Vagina (tissue), 2 donors: ENCODE measurements around the gene NTRK3. TPM values are rescaled to one million over a fixed set of nuclear protein-coding genes. Genes with fewer than 3 reads are reported as not detected.

Experiments
- DNase-seq, 2 donors: peaks; one replicate each; pipeline ENCODE4 v3.0.0-alpha.2; 2017; ENCODE audit errors: extremely low spot score in 2 of 2
- H3K27ac ChIP-seq: fragments of 200-600 bp; sonication (generic); one replicate; pipeline ENCODE4 v1.5.1; 2019
- H3K27me3 ChIP-seq: fragments of 200-600 bp; sonication (generic); one replicate; pipeline ENCODE4 v1.5.1; 2019
- H3K36me3 ChIP-seq, 2 donors: fragments of 200-600 bp; sonication (generic); one replicate each; pipeline ENCODE4 v1.5.1; 2017 to 2019
- H3K4me1 ChIP-seq: fragments of 200-600 bp; sonication (generic); one replicate; pipeline ENCODE4 v1.5.1; 2019
- H3K4me3 ChIP-seq, 2 donors: fragments of 200-600 bp; sonication (generic); 1 replicate in 1 of 2; 2 replicates in 1 of 2; pipeline ENCODE4 v1.5.1; 2016 to 2019
- H3K9me3 ChIP-seq: fragments of 200-600 bp; sonication (generic); one replicate; pipeline ENCODE4 v1.5.1; 2019
- POLR2A ChIP-seq, 2 donors: fragments of 450-650 bp; IDR thresholded peaks; one replicate each; pipeline ENCODE4 v1.6.1; 2017; ENCODE audit warnings: antibody characterized with exemption in 2 of 2, mild to moderate bottlenecking in 2 of 2, moderate library complexity in 2 of 2
- POLR2AphosphoS5 ChIP-seq, 2 donors: sonication (generic); formaldehyde crosslinking; IDR thresholded peaks; one replicate each; pipeline ENCODE4 v1.9.0; 2017; ENCODE audit warnings: antibody characterized with exemption in 2 of 2, mild to moderate bottlenecking in 2 of 2, low read depth in 1 of 2; ENCODE audit not compliant: insufficient read depth in 1 of 2
- intact Hi-C: fragments of 100-400 bp; cut with DNase I; formaldehyde crosslinking; loops from one replicate; pipeline ENCODE4 v1.15.1; 2023
- total RNA-seq: library from RNA; depleted of rRNA; stranded (reverse); fragments of >200 nt; gene quantifications from one replicate; pipeline ENCODE4 v1.2.3, GENCODE V29; 2016
- TF ChIP-seq, protein P1 (sequence below), 3 experiments: fragments of 450-650 bp in 2 of 3; fragments of 200-600 bp in 1 of 3; sonication (generic) in 1 of 3; IDR thresholded peaks; one replicate each; pipeline ENCODE4 v1.5.1; 2017 to 2019; ENCODE audit warnings: antibody characterized with exemption in 3 of 3, mild to moderate bottlenecking in 2 of 3, moderate library complexity in 2 of 3

NTRK3 gene
- total RNA-seq, 1 donor from 2014 or later: 4.9 TPM

DNA sequence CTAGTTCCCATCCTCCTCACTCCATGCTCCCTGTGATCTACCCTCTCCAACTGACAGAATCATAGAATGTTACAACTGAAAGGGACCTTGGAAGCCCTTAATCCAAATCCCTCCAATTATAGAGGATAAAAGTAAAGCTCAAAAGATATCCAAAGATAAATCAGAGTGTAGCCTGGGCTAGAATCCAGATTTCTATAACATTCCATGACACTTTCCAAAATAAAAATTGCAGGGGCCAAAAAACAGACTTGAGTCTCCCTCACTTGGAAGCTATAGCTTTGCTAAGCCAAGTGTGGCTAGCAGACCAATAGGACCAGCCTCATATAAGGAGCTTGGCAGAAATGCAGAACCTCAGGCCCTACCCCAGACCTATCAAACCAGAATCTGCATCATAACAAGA, 148.1 kb downstream of the NTRK3 start:
- Histone ChIP-seq H3K9me3 (no peaks in the 10 kb centered on the region), H3K4me1 (no peaks in the 10 kb centered on the region), H3K4me3 (no peak overlapping the region), H3K36me3 (no peaks in the 10 kb centered on the region), H3K27ac (no peak overlapping the region), H3K27me3 (no peaks in the 10 kb centered on the region)
- no peak for TF ChIP-seq POLR2AphosphoS5 (IDR thresholded peaks at IDR 0.05; ENCODE audit: insufficient read depth in 1 of 2, low read depth in 1 of 2)
- TF ChIP-seq, protein P1, sequence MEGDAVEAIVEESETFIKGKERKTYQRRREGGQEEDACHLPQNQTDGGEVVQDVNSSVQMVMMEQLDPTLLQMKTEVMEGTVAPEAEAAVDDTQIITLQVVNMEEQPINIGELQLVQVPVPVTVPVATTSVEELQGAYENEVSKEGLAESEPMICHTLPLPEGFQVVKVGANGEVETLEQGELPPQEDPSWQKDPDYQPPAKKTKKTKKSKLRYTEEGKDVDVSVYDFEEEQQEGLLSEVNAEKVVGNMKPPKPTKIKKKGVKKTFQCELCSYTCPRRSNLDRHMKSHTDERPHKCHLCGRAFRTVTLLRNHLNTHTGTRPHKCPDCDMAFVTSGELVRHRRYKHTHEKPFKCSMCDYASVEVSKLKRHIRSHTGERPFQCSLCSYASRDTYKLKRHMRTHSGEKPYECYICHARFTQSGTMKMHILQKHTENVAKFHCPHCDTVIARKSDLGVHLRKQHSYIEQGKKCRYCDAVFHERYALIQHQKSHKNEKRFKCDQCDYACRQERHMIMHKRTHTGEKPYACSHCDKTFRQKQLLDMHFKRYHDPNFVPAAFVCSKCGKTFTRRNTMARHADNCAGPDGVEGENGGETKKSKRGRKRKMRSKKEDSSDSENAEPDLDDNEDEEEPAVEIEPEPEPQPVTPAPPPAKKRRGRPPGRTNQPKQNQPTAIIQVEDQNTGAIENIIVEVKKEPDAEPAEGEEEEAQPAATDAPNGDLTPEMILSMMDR (IDR thresholded peaks at IDR 0.05): no peak
- intact Hi-C loops: loop anchor here (5.0 kb wide), 1 partner anchor 1144 kb away; no protein-coding TSS in a partner anchor
- no peak for DNase-seq

DNA sequence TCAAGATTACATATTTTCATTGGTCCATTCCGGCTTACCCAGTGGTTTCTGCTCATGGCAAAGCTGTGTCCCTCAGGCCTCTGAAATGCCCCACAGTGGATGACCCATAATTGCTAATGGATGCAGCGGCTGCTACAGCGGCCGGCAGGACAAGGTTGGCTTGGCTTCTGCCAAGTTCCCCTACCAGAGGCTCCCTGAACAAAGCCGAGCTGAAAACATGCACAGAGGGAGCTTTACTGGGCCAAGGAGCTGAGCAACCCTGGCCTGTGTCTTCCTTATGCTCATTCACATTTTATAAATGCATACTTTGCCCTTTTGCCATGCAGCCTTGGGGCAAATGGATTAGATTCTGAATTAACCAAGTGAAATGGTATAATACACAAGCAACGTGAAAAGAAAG, 150.5 kb downstream of the NTRK3 start:
- Histone ChIP-seq H3K27ac (no peak overlapping the region), H3K4me1 (no peaks in the 10 kb centered on the region), H3K36me3 (no peaks in the 10 kb centered on the region), H3K4me3 (no peak overlapping the region), H3K27me3 (no peaks in the 10 kb centered on the region), H3K9me3 (no peaks in the 10 kb centered on the region)
- DNase-seq: no peak
- intact Hi-C loops: loop anchor here (5.0 kb wide), 1 partner anchor 1146 kb away; no protein-coding TSS in a partner anchor
- no peak for TF ChIP-seq POLR2AphosphoS5 (IDR thresholded peaks at IDR 0.05; ENCODE audit: insufficient read depth in 1 of 2, low read depth in 1 of 2)
- TF ChIP-seq, protein P1 (IDR thresholded peaks at IDR 0.05): no peak

DNA sequence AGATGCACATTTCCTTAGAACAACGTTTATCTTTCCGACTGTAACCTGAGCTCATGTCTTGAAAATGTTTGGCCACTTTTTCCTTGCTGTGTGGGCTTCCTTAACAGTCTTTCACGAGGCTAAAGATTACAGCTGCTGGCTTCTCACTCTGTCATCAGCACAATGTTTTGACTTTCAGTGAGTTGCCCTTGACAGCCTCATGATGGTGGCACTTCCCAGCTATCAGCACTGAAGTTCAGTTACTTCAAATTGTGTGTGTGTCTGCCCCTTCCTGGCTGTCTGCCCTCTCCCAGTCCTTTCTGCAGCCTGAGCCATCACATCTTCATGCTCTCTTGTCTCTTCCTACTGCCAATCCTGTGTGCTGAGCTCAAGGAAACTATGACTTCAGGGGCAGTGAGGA, 152.2 kb downstream of the NTRK3 start:
- no peaks in the 10 kb centered on the region for H3K27me3 ChIP-seq
- intact Hi-C loops: no loop called here
- TF ChIP-seq, protein P1 (IDR thresholded peaks at IDR 0.05): no peak
- TF ChIP-seq POLR2AphosphoS5 (IDR thresholded peaks at IDR 0.05; ENCODE audit: insufficient read depth in 1 of 2, low read depth in 1 of 2): no peak
- no peak for TF ChIP-seq POLR2A (IDR thresholded peaks at IDR 0.05)
- H3K4me1 ChIP-seq: no peaks in the 10 kb centered on the region
- no peaks in the 10 kb centered on the region for H3K36me3 ChIP-seq
- no peaks in the 10 kb centered on the region for H3K9me3 ChIP-seq
- H3K27ac ChIP-seq: no peak overlapping the region
- H3K4me3 ChIP-seq: no peak overlapping the region
- DNase-seq: no peak

DNA sequence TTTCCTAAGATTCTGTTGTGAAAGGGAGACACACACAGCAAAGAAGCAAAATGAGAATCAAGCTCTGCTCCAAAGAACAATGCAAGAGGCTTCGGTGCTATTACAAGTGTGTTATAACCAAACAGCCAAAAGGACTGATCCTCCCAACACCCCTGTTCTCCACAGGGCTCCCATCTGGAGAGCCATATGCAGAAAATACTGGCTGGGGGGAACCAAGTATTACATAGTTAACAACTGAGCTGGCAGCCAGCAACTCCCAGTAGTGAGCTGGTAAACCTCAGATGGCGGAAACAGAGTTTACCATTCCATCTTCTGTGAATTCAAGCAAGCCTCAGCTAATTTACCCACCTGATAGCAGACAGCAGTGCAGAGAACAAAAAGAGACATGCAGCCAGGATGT, 156.4 kb downstream of the NTRK3 start:
- intact Hi-C loops: no loop called here
- TF ChIP-seq, protein P1 (IDR thresholded peaks at IDR 0.05): no peak
- no peak for TF ChIP-seq POLR2A (IDR thresholded peaks at IDR 0.05)
- no peak for TF ChIP-seq POLR2AphosphoS5 (IDR thresholded peaks at IDR 0.05; ENCODE audit: insufficient read depth in 1 of 2, low read depth in 1 of 2)
- H3K36me3 ChIP-seq: no peaks in the 10 kb centered on the region
- H3K4me1 ChIP-seq: no peaks in the 10 kb centered on the region
- no peaks in the 10 kb centered on the region for H3K9me3 ChIP-seq
- H3K27ac ChIP-seq: no peak overlapping the region
- no peak for DNase-seq
- no peak overlapping the region for H3K4me3 ChIP-seq
- H3K27me3 ChIP-seq: no peaks in the 10 kb centered on the region

DNA sequence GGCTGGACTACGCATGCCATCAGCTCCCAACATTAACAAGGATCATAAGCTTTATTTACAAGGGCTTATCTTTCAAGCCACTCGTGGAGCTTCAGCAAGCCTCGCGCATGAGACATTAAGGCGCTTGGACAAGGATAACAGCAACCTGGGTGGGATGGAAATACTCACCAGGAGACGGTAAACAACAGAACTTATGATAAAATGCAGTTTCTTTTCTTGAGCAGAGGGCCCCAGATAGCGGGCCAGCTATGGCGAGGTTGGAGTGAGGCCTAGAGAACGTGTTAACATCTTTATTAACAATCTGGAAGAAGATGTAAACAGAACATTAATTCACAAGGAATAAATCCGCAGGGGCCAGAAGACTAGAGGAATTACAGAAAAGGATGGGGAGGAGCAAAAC, 158.2 kb downstream of the NTRK3 start:
- Histone ChIP-seq H3K36me3 (no peaks in the 10 kb centered on the region), H3K4me3 (no peak overlapping the region), H3K9me3 (no peaks in the 10 kb centered on the region), H3K27ac (no peak overlapping the region), H3K27me3 (no peaks in the 10 kb centered on the region), H3K4me1 (no peaks in the 10 kb centered on the region)
- TF ChIP-seq POLR2AphosphoS5 (IDR thresholded peaks at IDR 0.05; ENCODE audit: insufficient read depth in 1 of 2, low read depth in 1 of 2) (no peak), POLR2A (IDR thresholded peaks at IDR 0.05) (no peak)
- TF ChIP-seq, protein P1 (IDR thresholded peaks at IDR 0.05): no peak
- intact Hi-C loops: no loop called here
- DNase-seq: no peak
